Measurements from ENCODE around the gene STK17B.

Gene STK17B

DNA sequence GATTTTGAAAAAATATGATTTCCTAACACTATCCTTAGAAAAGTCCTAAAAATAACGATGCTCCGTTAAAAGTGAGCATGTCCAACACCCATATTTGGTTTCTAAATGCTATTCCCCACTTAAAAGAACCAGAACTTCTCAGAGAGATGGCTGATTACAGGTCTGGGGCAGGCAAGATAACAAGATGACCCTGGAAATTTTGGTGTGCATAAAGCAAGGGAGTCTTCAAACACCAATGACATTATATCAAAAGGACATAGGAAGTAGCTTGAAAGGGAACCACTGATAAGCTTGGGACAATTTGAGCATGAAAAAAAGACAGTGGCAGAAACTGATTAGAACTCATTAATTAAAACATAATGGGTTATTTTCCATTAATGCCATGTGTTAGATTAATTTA, 17.9 kb downstream of the STK17B start:
- no peak for DNase-seq

- peak in 1 of 6 experiments; percentile 18 for DNase-seq
These were observed 21.4 kb downstream of the STK17B start for GRCh38 chr2:196149948-196150347.

GRCh38 chr2:196148736-196149135, 22.6 kb downstream of the STK17B start:
- DNase-seq = no peak

DNA sequence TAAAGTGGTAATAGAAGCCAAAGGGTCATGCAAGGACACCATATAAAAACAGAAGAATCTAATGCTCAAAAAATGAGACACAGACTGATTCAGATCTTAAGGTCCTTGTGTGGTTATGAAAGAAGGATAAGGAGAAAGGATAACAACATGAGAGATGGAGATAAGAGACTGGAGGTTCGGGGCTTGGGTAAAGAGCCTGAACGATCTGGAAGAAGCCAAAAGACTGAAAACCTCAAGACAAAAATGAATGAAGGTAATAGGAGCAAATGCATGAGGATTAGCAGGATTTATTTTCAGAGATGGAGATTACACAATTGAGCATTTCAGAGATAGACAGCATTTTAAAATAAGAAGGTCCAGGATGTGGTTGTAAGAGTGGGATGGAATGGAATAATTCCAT, 26.1 kb downstream of the STK17B start:
- DNase-seq = no peak

GRCh38 chr2:196144513-196145126, 26.8 kb downstream of the STK17B start:
- peak in 2 of 6 experiments; percentile 28 to 50 for DNase-seq

DNA sequence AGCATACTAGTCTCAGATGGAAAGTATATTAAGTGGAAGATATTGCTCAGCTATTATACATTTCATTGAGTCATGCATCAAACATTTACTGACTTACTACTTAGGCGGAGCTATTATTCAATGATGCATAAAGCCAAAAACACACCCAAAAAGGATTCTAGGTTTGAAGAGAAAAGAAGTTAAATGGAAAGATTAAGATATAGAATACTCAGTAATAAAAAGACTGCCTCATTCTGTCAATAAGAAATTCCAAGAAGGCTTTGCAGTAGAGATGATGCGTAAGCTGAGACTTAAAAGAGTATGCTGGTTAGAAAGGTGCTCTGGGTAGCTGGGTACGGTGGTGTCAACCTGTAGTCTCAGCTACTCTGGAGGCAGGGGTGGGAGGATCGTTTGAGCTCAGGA, 27.6 kb downstream of the STK17B start:
- DNase-seq = no peak

DNA sequence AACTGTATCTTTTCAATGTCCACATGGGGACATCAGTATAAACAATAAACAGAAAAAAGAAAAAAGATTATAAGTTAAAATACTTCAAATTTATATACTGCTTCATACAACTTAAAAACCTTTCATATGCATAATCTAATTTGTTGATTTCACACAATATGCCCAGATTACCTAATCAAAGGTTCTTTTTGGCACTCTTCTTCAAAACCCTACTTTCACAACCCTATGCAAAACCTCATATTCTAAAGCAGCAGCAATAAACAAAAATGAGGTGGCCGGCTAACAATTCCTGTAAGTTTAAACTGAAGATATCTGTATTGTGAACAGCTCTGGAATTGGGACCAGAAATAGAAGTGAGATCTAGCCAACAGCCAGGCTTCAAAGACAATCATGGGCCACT, 28.6 kb downstream of the STK17B start:
- no peak for DNase-seq

DNA sequence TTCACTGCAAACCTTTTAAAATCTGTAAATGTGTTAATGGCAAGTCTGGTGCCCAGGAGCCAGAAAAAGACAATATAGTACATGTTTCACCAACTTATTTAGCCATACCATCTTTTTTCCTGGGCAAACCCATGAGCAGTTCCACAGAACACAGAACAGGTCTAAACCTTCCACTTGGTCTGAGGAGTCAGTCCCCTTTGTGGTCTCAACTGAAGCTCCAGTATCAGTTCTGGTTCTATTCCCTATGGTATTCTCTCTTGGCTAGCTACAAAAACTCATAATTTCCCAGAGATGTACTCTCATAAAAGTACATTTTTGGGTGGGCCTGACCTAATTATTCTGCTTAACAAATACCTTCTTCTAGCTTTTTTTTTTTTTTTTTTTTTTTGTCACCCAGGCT, 31.2 kb downstream of the STK17B start:
- DNase-seq = no peak

GRCh38 chr2:196137271-196137670, 34.1 kb downstream of the STK17B start:
- no peak for DNase-seq

- DNase-seq = no peak
These were observed 35.2 kb downstream of the STK17B start for GRCh38 chr2:196136151-196136550.

- DNase-seq = peak in 4 of 6 experiments; percentile 19 to 48 (median 34)
These were observed 39.1 kb downstream of the STK17B start for GRCh38 chr2:196131949-196132925.

GRCh38 chr2:196131384-196131937, 39.9 kb downstream of the STK17B start:
- peak in 3 of 6 experiments; percentile 29 to 46 (median 45) for DNase-seq

GRCh38 chr2:196130039-196130825, 41.1 kb downstream of the STK17B start:
- DNase-seq = no peak

- DNase-seq = no peak
These were observed 42.6 kb downstream of the STK17B start for GRCh38 chr2:196128749-196129148.

DNA sequence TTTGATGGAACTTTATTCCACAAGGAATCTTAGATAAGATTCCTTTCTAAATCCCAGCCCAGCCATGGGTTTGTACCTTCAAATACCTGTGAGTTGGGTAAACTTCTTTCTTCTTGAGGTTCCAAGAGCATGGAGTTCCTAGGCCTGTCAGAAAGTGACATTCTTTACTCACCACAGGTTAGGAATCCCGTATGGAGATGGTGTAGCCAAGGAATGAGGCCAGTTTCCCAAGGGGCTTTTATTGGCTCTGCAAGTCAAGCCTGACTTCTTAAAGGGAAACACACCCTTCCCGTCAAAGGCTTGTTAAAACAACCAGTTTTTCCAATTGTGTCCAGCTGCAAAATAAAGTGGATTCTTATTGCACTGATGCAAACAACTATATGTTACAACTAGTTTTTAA, 45.8 kb downstream of the STK17B start:
- DNase-seq = no peak

- DNase-seq = no peak
These were observed 47.6 kb downstream of the STK17B start for GRCh38 chr2:196123679-196124373.

- no peak for DNase-seq
These were observed 51.5 kb downstream of the STK17B start for GRCh38 chr2:196119926-196120325.

DNA sequence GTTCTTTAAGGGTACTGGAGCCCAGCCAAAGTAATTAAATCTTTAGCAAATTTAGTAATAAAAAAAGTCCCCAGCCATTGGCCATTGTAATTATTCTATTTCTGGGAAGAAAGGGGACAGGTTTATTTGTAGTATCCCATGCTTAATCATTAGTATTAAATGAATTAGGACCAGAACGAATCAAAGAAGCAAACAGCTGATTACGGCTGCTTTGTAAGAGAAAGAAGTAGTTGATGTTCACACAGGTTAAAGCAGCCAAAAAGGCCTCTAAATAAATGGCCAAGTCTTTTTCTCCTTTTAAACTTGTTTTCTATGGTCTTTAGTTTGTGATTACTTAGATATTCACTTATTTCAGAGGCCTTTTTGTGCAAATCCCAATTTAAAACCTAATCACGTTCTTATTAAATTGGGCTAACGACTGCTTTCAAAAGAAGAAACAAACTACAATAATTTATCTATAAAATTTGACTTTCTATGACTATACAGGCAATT, 54.1 kb downstream of the STK17B start:
- DNase-seq = no peak

DNA sequence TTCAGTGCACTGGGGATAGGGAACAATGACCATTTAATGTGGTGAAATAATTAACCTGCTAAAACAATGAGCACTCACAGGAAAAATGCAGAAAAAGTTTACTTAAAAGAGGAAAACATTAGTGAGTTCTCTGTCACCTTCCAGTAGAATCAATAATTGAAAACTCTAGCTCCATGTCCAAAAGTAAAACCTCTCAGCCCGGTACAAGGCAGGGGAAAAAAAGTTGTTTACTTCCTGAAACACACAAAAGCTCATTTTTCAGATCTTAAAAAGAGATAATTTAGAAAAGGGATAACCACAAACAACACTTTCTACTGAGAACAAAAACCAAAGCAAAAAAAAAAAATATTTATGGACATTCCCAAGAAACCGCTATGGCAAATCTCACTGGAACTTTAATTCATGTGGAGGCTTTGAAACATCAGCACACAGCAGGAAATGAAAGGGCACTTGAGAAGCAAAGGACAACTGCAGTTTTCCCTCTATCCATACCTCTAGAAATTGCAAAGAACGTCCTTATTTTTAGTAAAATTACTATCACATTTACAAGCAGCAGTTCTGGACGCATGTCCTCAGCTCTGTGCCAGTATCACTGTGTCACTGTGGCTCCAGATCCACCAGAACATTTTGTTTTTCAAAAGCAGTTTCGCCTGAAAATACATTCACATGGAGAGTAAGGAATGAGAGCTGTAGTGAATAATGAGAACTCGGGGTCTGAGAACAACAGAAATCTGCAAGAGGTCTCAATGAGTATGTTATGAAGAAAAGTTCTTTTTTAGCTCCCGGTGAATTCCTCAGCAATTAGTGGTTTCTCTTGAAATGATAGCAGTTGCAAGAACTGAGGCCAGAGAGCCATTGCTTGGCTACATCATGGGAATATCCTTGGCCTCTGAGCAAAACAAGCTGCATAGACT, 58.1 kb downstream of the STK17B start:
- no peak for DNase-seq

GRCh38 chr2:196112418-196113034, 58.9 kb downstream of the STK17B start:
- no peak for DNase-seq

DNA sequence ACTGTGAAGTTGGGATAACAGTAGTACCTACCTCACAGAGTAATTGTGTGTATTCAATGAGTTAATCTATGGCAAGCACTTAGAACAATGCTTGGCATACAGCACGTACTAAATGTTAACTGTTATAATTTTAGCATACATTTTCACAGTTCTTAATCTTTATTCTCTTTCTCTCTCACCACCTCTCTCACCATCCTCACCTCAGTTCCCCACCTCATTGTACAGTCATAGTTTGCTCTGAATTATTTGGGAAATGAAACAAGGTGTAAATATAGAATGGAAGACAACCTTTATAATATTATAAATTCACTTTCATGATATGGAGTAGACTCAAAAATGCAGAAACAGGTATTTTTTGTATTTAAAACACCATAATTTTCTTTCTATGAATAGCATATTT, 62.8 kb downstream of the STK17B start:
- no peak for DNase-seq

Data from stimulated activated naive CD4-positive, alpha-beta T cell (primary cell).